Transverse colon (tissue), 4 donors: ENCODE data around the gene TRMT1.

Experiments used
- CTCF ChIP-seq, 5 experiments: fragments of 200-600 bp in 3 of 5; fragments of 450-650 bp in 2 of 5; sonication (generic) in 3 of 5; IDR thresholded peaks; 1 replicate in 2 of 5; 2 replicates in 3 of 5; pipeline ENCODE4 v1.5.1; 2016 to 2017; ENCODE audit warnings: antibody characterized with exemption in 5 of 5, inconsistent platforms in 3 of 5, mild to moderate bottlenecking in 2 of 5, moderate library complexity in 1 of 5
- EP300 ChIP-seq: sonication (generic); formaldehyde crosslinking; IDR thresholded peaks from one replicate; pipeline ENCODE4 v1.6.1; 2017; ENCODE audit warnings: antibody characterized with exemption, low read depth
- POLR2A ChIP-seq: fragments of 450-650 bp; IDR thresholded peaks from one replicate; pipeline ENCODE4 v1.6.1; 2016; ENCODE audit warnings: antibody characterized with exemption, mild to moderate bottlenecking, moderate library complexity
- POLR2AphosphoS5 ChIP-seq, 3 donors: sonication (generic); formaldehyde crosslinking; IDR thresholded peaks; one replicate each; pipeline ENCODE4 v1.6.1; 2016; ENCODE audit warnings: antibody characterized with exemption in 3 of 3

- no peak for TF ChIP-seq EP300
- TF ChIP-seq POLR2AphosphoS5 (IDR thresholded peaks at IDR 0.05), result no peak
- no peak for TF ChIP-seq CTCF (IDR thresholded peaks at IDR 0.05)
- no peak for TF ChIP-seq POLR2A
Measured at GRCh38 chr19:13128583-13128982, 12.0 kb upstream of the TRMT1 start.
